Measurements from ENCODE around the gene PKMYT1.

DNA sequence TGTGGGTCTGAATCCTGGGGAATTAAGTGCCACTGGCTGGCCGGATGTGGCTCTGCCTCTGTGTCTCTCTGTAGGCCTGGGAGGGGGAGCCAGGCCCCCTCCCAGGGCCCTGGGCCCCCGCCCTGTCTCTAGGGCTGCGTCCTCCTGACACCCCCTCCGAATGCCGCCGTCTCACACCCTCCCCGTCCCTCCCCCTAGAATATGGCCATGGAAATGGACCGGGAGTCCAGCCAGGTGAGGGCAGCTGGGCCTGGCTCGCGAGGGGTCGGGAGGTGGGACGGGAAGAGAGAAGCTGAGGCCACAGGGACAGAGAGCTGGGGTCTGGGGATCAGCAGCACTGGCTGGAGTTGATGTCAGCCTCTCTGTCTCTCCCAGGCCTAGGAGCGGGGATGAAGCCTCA lies 16.1 kb upstream of the PKMYT1 start:
- no peak for TF ChIP-seq SPI1 (IDR thresholded peaks at IDR 0.05; ENCODE audit: low read depth, low read length)
- no peak for TF ChIP-seq POLR2A (IDR thresholded peaks at IDR 0.05; ENCODE audit: low read depth, low read length)

Measured in GM12891 (cell line).